Mesenchymal stem cell (in vitro differentiated cells and primary cell): ENCODE results near the gene ZNF420.
"Not testable (repeated sequence)": the region's sequence is repeated elsewhere in the genome, so short reads cannot be mapped to it uniquely, and the experiment has no call there.

Experiments used
- DNase-seq: peaks from one replicate; pipeline ENCODE4 v3.0.0-alpha.2; 2013
- H2AFZ ChIP-seq: one replicate; pipeline ENCODE4 v1.6.1; 2013; ENCODE audit warnings: low read depth, mild to moderate bottlenecking, control low read depth, inconsistent platforms, low read length, moderate library complexity
- H2AK5ac ChIP-seq: 2 replicates; pipeline ENCODE4 v1.6.1; 2013; ENCODE audit warnings: low read length, moderate library complexity, mild to moderate bottlenecking, inconsistent platforms; ENCODE audit not compliant: severe bottlenecking
- H2BK120ac ChIP-seq: one replicate; pipeline ENCODE4 v1.6.1; 2013; ENCODE audit warnings: low read depth, mild to moderate bottlenecking, inconsistent platforms, low read length, moderate library complexity
- H2BK12ac ChIP-seq, 2 experiments: one replicate each; pipeline ENCODE4 v1.6.1; 2013; ENCODE audit warnings: inconsistent platforms in 2 of 2, low read length in 2 of 2, mild to moderate bottlenecking in 2 of 2, moderate library complexity in 2 of 2, control low read depth in 1 of 2
- H2BK15ac ChIP-seq: one replicate; pipeline ENCODE4 v1.6.1; 2013; ENCODE audit warnings: mild to moderate bottlenecking, low read depth, inconsistent platforms; ENCODE audit not compliant: poor library complexity, severe bottlenecking
- H2BK5ac ChIP-seq: 2 replicates; pipeline ENCODE4 v1.6.1; 2013; ENCODE audit warnings: low read depth, mild to moderate bottlenecking, low read length, control low read depth, inconsistent platforms; ENCODE audit not compliant: poor library complexity, severe bottlenecking
- H3K14ac ChIP-seq, 2 experiments: one replicate each; pipeline ENCODE4 v1.6.1; 2013; ENCODE audit warnings: inconsistent platforms in 2 of 2, low read length in 2 of 2, control low read depth in 1 of 2, mild to moderate bottlenecking in 1 of 2, moderate library complexity in 1 of 2
- H3K18ac ChIP-seq, 2 experiments: one replicate each; pipeline ENCODE4 v1.6.1; 2013; ENCODE audit warnings: inconsistent platforms in 2 of 2, low read length in 2 of 2, control low read depth in 1 of 2, low read depth in 1 of 2, mild to moderate bottlenecking in 1 of 2
- H3K23ac ChIP-seq, 2 experiments: one replicate each; pipeline ENCODE4 v1.6.1; 2013; ENCODE audit warnings: inconsistent platforms in 2 of 2, low read length in 2 of 2, mild to moderate bottlenecking in 2 of 2, moderate library complexity in 2 of 2, control low read depth in 1 of 2
- H3K27ac ChIP-seq: 2 replicates; pipeline ENCODE4 v1.5.1; 2013; ENCODE audit warnings: mild to moderate bottlenecking, moderate library complexity, low read length, control low read depth, inconsistent platforms; ENCODE audit not compliant: poor library complexity, severe bottlenecking
- H3K27me3 ChIP-seq, 2 experiments: 2 replicates each; pipeline versions ENCODE4 v1.6.1 to v1.7.0; 2013; ENCODE audit warnings: low read length in 2 of 2, mild to moderate bottlenecking in 2 of 2, moderate library complexity in 2 of 2, control low read depth in 1 of 2, inconsistent platforms in 1 of 2; ENCODE audit not compliant: control insufficient read depth in 1 of 2, insufficient read depth in 1 of 2
- H3K36me3 ChIP-seq, 2 experiments: 2 replicates each; pipeline versions ENCODE4 v1.6.1 to v1.7.0; 2013; ENCODE audit warnings: low read length in 2 of 2, control low read depth in 1 of 2, inconsistent platforms in 1 of 2, low read depth in 1 of 2, mild to moderate bottlenecking in 1 of 2; ENCODE audit not compliant: insufficient read depth in 2 of 2, control insufficient read depth in 1 of 2
- H3K4ac ChIP-seq, 2 experiments: one replicate each; pipeline ENCODE4 v1.6.1; 2013; ENCODE audit warnings: inconsistent platforms in 2 of 2, low read length in 2 of 2, mild to moderate bottlenecking in 2 of 2, moderate library complexity in 2 of 2, control low read depth in 1 of 2, low read depth in 1 of 2
- H3K4me1 ChIP-seq: 2 replicates; pipeline ENCODE4 v1.6.1; 2013; ENCODE audit warnings: low read depth, low read length, control low read depth; ENCODE audit not compliant: control insufficient read depth, insufficient read depth
- H3K4me2 ChIP-seq: 2 replicates; pipeline ENCODE4 v1.6.1; 2013; ENCODE audit warnings: low read length, mild to moderate bottlenecking, inconsistent platforms; ENCODE audit not compliant: poor library complexity, severe bottlenecking
- H3K4me3 ChIP-seq, 2 experiments: 2 replicates each; pipeline versions ENCODE4 v1.5.1 to v1.7.0; 2013; ENCODE audit warnings: low read length in 2 of 2, mild to moderate bottlenecking in 2 of 2, control low read depth in 1 of 2, low read depth in 1 of 2; ENCODE audit not compliant: insufficient read depth in 1 of 2
- H3K79me1 ChIP-seq: replicated peaks from 2 replicates; pipeline ENCODE4 v1.6.1; 2013; ENCODE audit warnings: mild to moderate bottlenecking, control low read depth, low read length, inconsistent platforms; ENCODE audit not compliant: poor library complexity, severe bottlenecking
- H3K9ac ChIP-seq: 2 replicates; pipeline ENCODE4 v1.7.0; 2013; ENCODE audit warnings: mild to moderate bottlenecking, low read length, moderate library complexity
- H3K9me3 ChIP-seq: 2 replicates; pipeline ENCODE4 v1.7.0; 2013; ENCODE audit warnings: mild to moderate bottlenecking, low read length; ENCODE audit not compliant: control insufficient read depth
- H4K8ac ChIP-seq: one replicate; pipeline ENCODE4 v1.6.1; 2013; ENCODE audit warnings: inconsistent platforms, mild to moderate bottlenecking, low read length, moderate library complexity
- H4K91ac ChIP-seq: one replicate; pipeline ENCODE4 v1.6.1; 2013; ENCODE audit warnings: mild to moderate bottlenecking, low read length, inconsistent platforms
- WGBS: methylation state at CpG from one replicate; pipeline ENCODE4 v1.1.7; 2013; ENCODE audit warnings: mixed read lengths; 5-methylcytosine and 5-hydroxymethylcytosine counted together

Gene ZNF420

DNA sequence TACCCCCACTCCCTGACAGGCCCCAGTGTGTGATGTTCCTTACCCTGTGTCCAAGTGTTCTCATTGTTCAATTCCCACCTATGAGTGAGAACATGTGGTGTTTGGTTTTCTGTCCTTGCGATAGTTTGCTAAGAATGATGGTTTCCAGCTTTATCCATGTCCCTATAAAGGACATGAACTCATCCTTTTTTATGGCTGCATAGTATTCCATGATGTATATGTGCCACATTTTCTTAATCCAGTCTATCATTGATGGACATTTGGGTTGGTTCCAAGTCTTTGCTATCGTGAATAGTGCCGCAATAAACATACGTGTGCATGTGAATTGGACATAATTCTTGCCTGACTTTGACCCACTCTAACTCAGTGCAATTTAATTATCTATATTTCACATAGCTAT is 1.7 kb upstream of the ZNF420 start:
- H2BK15ac ChIP-seq, H2BK120ac ChIP-seq, H3K14ac ChIP-seq, H3K27me3 ChIP-seq, H3K4me3 ChIP-seq, H3K4me1 ChIP-seq, H3K36me3 ChIP-seq, H3K4ac ChIP-seq, H2BK5ac ChIP-seq, H3K23ac ChIP-seq, H2AFZ ChIP-seq, H2BK12ac ChIP-seq, H3K27ac ChIP-seq, H4K91ac ChIP-seq, H3K9ac ChIP-seq, DNase-seq, H2AK5ac ChIP-seq, H4K8ac ChIP-seq, H3K18ac ChIP-seq, H3K4me2 ChIP-seq: not testable (repeated sequence)
- 100% methylated on average over 3 of the region's 4 CpGs for WGBS
- H3K79me1 ChIP-seq: peaks cover 11% of the 10 kb centered on the region
- peaks cover 13% of the 10 kb centered on the region for H3K9me3 ChIP-seq

DNA sequence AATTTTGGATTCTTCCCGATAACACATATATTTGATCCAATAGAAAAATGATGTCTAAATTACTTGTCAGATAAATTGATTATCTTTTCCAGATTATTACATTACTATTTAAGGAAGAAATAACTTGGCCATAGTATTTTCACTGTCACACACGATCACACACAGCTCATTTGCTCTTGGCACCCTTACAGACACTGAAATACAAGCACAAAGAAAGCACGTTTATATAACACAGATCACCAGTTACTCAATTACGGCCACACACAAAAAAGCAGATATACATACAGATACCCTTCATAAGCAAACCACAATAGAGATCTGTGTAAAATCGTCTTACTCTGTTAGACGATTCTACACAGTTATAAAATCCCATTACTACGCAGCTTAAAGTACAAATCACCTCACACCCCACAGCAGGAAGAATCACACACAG is 716 bp upstream of the ZNF420 start:
- H3K27ac ChIP-seq: peak overlapping the region; percentile 30
- peak overlapping the region; percentile 95 for H4K8ac ChIP-seq
- no peak for DNase-seq
- peak overlapping the region; percentile 71 to 94 for H3K4me3 ChIP-seq
- peaks cover 14% of the 10 kb centered on the region for H3K9me3 ChIP-seq
- H3K23ac ChIP-seq: no peak overlapping the region
- H3K36me3 ChIP-seq: no peaks in the 10 kb centered on the region
- peak overlapping the region; percentile 87 for H3K4me2 ChIP-seq
- H2BK15ac ChIP-seq: no peak overlapping the region
- H3K9ac ChIP-seq: peak overlapping the region; percentile 92
- H4K91ac ChIP-seq: no peak overlapping the region
- H3K27me3 ChIP-seq: no peaks in the 10 kb centered on the region
- H2BK5ac ChIP-seq: peak overlapping the region; percentile 53
- no peak overlapping the region for H2BK120ac ChIP-seq
- no peaks in the 10 kb centered on the region for H3K4me1 ChIP-seq
- peak overlapping the region in 1 of 2 experiments; percentile 84 for H3K4ac ChIP-seq
- H3K14ac ChIP-seq: peak overlapping the region in 1 of 2 experiments; percentile 74
- peak overlapping the region; percentile 50 to 92 for H3K18ac ChIP-seq
- WGBS: 26% methylated on average over 6 of the region's 7 CpGs
- H2AK5ac ChIP-seq: no peak overlapping the region
- H3K79me1 ChIP-seq: peaks cover 11% of the 10 kb centered on the region
- no peak overlapping the region for H2BK12ac ChIP-seq
- H2AFZ ChIP-seq: peak overlapping the region; percentile 98

GRCh38 chr19:37078717-37079032 is 442 bp downstream of the ZNF420 start:
- no peak for DNase-seq
- no peak overlapping the region for H2BK5ac ChIP-seq

GRCh38 chr19:37079238-37079637 is 1.0 kb downstream of the ZNF420 start:
- Histone ChIP-seq H2BK5ac (no peak overlapping the region), H2AK5ac (no peak overlapping the region), H3K27ac (no peak overlapping the region), H3K23ac (no peak overlapping the region), H2BK15ac (no peak overlapping the region), H3K27me3 (no peaks in the 10 kb centered on the region), H3K4me1 (no peaks in the 10 kb centered on the region), H4K8ac (no peak overlapping the region), H2AFZ (no peak overlapping the region), H3K4ac (no peak overlapping the region), H2BK12ac (no peak overlapping the region), H3K36me3 (no peaks in the 10 kb centered on the region), H3K9ac (peak overlapping the region; percentile 92), H2BK120ac (no peak overlapping the region), H3K4me2 (peak overlapping the region; percentile 55), H3K14ac (no peak overlapping the region), H3K4me3 (peak overlapping the region in 1 of 2 experiments; percentile 94), H3K18ac (no peak overlapping the region), H3K9me3 (peaks cover 30% of the 10 kb centered on the region), H4K91ac (no peak overlapping the region), H3K79me1 (peaks cover 12% of the 10 kb centered on the region)
- WGBS: 85% methylated on average over 4 of the region's 4 CpGs
- no peak for DNase-seq

More at GRCh38 chr19:37078717-37079032, 442 bp downstream of the ZNF420 start:
- H3K4me3 ChIP-seq: peak overlapping the region; percentile 71 to 94
- peak overlapping the region; percentile 98 for H2AFZ ChIP-seq
- H3K36me3 ChIP-seq: no peaks in the 10 kb centered on the region
- no peaks in the 10 kb centered on the region for H3K4me1 ChIP-seq
- H4K8ac ChIP-seq: peak overlapping the region; percentile 66
- H3K14ac ChIP-seq: peak overlapping the region in 1 of 2 experiments; percentile 61
- no peak overlapping the region for H4K91ac ChIP-seq
- no peak overlapping the region for H2BK12ac ChIP-seq
- no peak overlapping the region for H3K23ac ChIP-seq
- H3K9ac ChIP-seq: peak overlapping the region; percentile 92
- peak overlapping the region; percentile 55 for H3K4me2 ChIP-seq
- no peak overlapping the region for H2AK5ac ChIP-seq
- H3K27me3 ChIP-seq: no peaks in the 10 kb centered on the region
- H2BK120ac ChIP-seq: no peak overlapping the region
- H3K27ac ChIP-seq: no peak overlapping the region
- peak overlapping the region in 1 of 2 experiments; percentile 67 for H3K18ac ChIP-seq
- H3K79me1 ChIP-seq: peaks cover 12% of the 10 kb centered on the region
- no peak overlapping the region for H3K4ac ChIP-seq
- H2BK15ac ChIP-seq: no peak overlapping the region
- 8% methylated on average over 7 of the region's 7 CpGs for WGBS
- H3K9me3 ChIP-seq: peaks cover 25% of the 10 kb centered on the region
